HFFc6 (cell line): ENCODE results near the gene MAP2K2. TPM values are rescaled to one million over a fixed set of nuclear protein-coding genes. Genes with fewer than 3 reads are reported as not detected.

Source experiments
- DNase-seq: peaks from one replicate; pipeline ENCODE4 v3.0.0-alpha.2; 2018
- H3K27ac Mint-ChIP-seq: 2 replicates; pipeline ENCODE4 v1.8.0; 2020; ENCODE audit warnings: mild to moderate bottlenecking, mixed read lengths
- H3K27me3 Mint-ChIP-seq: 2 replicates; pipeline ENCODE4 v1.8.0; 2021; ENCODE audit warnings: mild to moderate bottlenecking, moderate library complexity, mixed read lengths; ENCODE audit not compliant: insufficient read depth
- H3K36me3 Mint-ChIP-seq: 2 replicates; pipeline ENCODE4 v1.8.0; 2021; ENCODE audit warnings: low read depth, mixed read lengths
- H3K4me1 Mint-ChIP-seq: 2 replicates; pipeline ENCODE4 v1.8.0; 2020; ENCODE audit warnings: low read depth, mixed read lengths
- H3K4me3 Mint-ChIP-seq: 2 replicates; pipeline ENCODE4 v1.8.0; 2020; ENCODE audit warnings: mild to moderate bottlenecking, moderate library complexity, mixed read lengths
- H3K9me3 Mint-ChIP-seq: 2 replicates; pipeline ENCODE4 v1.8.0; 2020; ENCODE audit warnings: mild to moderate bottlenecking, mixed read lengths
- total RNA-seq, 6 experiments: library from RNA; stranded (reverse); fragmentation: NEBNext Ultra II Directional; extraction: Animal tissue kit (Norgen Biotek cat#: 25700); gene quantifications; 2 replicates in 1 of 6; 3 replicates in 5 of 6; pipeline ENCODE4 v1.2.3, GENCODE V29; 2021
- TF ChIP-seq, protein P1 (sequence below): fragments of 200-600 bp; sonication (generic); IDR thresholded peaks from 2 replicates; pipeline ENCODE4 v1.5.0; 2021; ENCODE audit warnings: antibody characterized with exemption, mild to moderate bottlenecking

The MAP2K2 gene
- total RNA-seq, 6 experiments from 2014 or later: 175 to 209 (median 187) TPM

GRCh38 chr19:4094761-4095487, 29.0 kb downstream of the MAP2K2 start:
- H3K4me3 Mint-ChIP-seq: no peak overlapping the region
- TF ChIP-seq, protein P1, sequence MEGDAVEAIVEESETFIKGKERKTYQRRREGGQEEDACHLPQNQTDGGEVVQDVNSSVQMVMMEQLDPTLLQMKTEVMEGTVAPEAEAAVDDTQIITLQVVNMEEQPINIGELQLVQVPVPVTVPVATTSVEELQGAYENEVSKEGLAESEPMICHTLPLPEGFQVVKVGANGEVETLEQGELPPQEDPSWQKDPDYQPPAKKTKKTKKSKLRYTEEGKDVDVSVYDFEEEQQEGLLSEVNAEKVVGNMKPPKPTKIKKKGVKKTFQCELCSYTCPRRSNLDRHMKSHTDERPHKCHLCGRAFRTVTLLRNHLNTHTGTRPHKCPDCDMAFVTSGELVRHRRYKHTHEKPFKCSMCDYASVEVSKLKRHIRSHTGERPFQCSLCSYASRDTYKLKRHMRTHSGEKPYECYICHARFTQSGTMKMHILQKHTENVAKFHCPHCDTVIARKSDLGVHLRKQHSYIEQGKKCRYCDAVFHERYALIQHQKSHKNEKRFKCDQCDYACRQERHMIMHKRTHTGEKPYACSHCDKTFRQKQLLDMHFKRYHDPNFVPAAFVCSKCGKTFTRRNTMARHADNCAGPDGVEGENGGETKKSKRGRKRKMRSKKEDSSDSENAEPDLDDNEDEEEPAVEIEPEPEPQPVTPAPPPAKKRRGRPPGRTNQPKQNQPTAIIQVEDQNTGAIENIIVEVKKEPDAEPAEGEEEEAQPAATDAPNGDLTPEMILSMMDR: no peak
- no peaks in the 10 kb centered on the region for H3K9me3 Mint-ChIP-seq
- no peak for DNase-seq
- peaks cover 5% of the 10 kb centered on the region; the same call in 1 of the 2 replicates for H3K36me3 Mint-ChIP-seq
- peaks cover 2% of the 10 kb centered on the region; the same call in 1 of the 2 replicates for H3K27me3 Mint-ChIP-seq
- H3K4me1 Mint-ChIP-seq: no peaks in the 10 kb centered on the region
- no peak overlapping the region for H3K27ac Mint-ChIP-seq

- Mint-ChIP-seq H3K27me3 (peaks cover 2% of the 10 kb centered on the region; the same call in 1 of the 2 replicates), H3K36me3 (peaks cover 5% of the 10 kb centered on the region; the same call in 1 of the 2 replicates), H3K9me3 (no peaks in the 10 kb centered on the region), H3K4me1 (no peaks in the 10 kb centered on the region), H3K27ac (no peak overlapping the region), H3K4me3 (no peak overlapping the region)
- DNase-seq: no peak
- TF ChIP-seq, protein P1: no peak
Measured at GRCh38 chr19:4094291-4094690, 29.6 kb downstream of the MAP2K2 start.

- Mint-ChIP-seq H3K4me3 (no peak overlapping the region), H3K4me1 (no peaks in the 10 kb centered on the region), H3K9me3 (no peaks in the 10 kb centered on the region), H3K27me3 (peaks cover 2% of the 10 kb centered on the region; the same call in 1 of the 2 replicates), H3K36me3 (peaks cover 5% of the 10 kb centered on the region; the same call in 1 of the 2 replicates), H3K27ac (no peak overlapping the region)
- DNase-seq: no peak
- TF ChIP-seq, protein P1: no peak
Measured at GRCh38 chr19:4093643-4094175, 30.2 kb downstream of the MAP2K2 start.

DNA sequence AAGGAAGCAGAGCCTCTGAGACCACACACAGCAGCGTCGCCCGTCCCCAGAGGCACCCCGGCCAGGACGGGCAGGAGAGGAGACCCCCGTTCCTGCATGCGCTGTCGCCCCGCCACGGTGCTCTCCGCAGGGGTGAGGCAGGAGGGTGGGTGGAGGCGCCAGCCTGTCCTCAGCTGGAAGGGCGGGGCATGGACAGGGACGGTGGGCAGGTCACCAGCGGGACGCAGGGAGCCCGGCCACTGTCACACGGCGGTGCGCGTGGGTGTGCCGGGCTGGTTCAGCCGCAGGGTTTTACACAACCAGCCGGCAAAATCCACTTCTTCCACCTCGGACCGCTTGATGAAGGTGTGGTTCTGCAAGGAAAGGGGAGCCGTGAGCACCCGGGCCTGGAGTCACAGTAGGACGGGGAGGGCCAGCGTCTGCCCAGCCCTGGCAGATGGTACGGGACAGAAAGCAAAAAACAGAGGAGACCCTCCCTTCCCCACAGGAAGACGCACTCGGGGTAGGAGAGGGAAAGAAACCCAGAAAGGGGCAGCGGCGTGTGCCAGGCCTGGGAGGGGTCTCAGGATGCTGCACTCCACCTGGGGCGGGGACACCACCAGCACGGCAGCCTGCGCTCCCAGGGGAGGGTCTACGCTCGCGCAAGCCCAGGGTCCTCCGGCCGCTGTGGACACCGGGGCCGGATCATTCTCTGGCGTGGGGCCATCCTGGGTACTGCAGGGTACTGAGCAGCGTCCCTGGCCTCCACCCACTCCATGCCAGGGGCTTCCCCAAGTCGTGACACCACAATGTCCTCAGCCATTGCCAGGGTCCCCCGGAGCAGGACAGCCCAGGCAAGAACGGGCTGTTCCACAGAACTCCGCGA, 33.3 kb downstream of the MAP2K2 start:
- H3K4me1 Mint-ChIP-seq: no peaks in the 10 kb centered on the region
- DNase-seq: no peak
- H3K27ac Mint-ChIP-seq: no peak overlapping the region
- TF ChIP-seq, protein P1: no peak
- H3K9me3 Mint-ChIP-seq: no peaks in the 10 kb centered on the region
- H3K27me3 Mint-ChIP-seq: no peaks in the 10 kb centered on the region; the same call in 1 of the 2 replicates
- no peak overlapping the region for H3K4me3 Mint-ChIP-seq
- H3K36me3 Mint-ChIP-seq: no peaks in the 10 kb centered on the region

- no peak for DNase-seq
- H3K27ac Mint-ChIP-seq: no peak overlapping the region
- H3K27me3 Mint-ChIP-seq: no peaks in the 10 kb centered on the region; the same call in none of the 2 replicates
- H3K9me3 Mint-ChIP-seq: no peaks in the 10 kb centered on the region
- no peak overlapping the region for H3K4me3 Mint-ChIP-seq
- TF ChIP-seq, protein P1: no peak
- no peaks in the 10 kb centered on the region for H3K36me3 Mint-ChIP-seq
- H3K4me1 Mint-ChIP-seq: no peaks in the 10 kb centered on the region
Measured at GRCh38 chr19:4089946-4090345, 34.0 kb downstream of the MAP2K2 start.
